ENCODE data around the gene APOC3. TPM values are rescaled to one million over a fixed set of nuclear protein-coding genes. Genes with fewer than 3 reads are reported as not detected.

Gene APOC3
- total RNA-seq, 1 experiment from 2014 or later, result not detected

DNA sequence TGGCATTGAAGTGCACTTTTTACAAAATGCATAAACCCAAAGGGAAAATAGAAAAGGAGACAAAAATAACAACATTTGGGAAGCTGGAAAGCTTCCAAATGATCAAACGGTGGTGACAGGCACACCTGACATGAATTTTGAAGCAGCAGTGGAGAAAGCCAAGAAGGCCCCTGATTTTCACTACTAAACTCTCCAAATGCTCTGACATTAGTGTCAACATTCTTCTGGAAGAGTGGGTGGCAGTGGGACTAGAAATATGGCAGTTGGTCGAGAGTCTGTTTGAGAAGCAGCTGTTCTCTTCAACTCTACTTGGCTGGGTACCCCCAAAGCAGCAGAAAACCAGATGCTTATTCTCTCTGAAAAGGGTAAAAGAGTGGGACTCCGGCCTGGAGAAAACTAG is 25.7 kb upstream of the APOC3 start:
- H3K27ac Mint-ChIP-seq, result no peak overlapping the region

More for the DNA sequence above, 25.7 kb upstream of the APOC3 start:
- Histone ChIP-seq H4K20me1 (ENCODE audit: control insufficient read depth, insufficient read depth, insufficient read length) (no peaks in the 10 kb centered on the region), H3K79me2 (ENCODE audit: insufficient read depth, low read length) (no peaks in the 10 kb centered on the region), H3K27me3 (ENCODE audit: insufficient read depth, low read length) (no peaks in the 10 kb centered on the region), H2BK20ac (ENCODE audit: low read depth, low read length, poor library complexity, severe bottlenecking) (no peak overlapping the region), H2BK15ac (ENCODE audit: low read depth, low read length) (no peak overlapping the region), H4K5ac (ENCODE audit: insufficient read length, low read depth, low read length) (no peak overlapping the region), H2AK5ac (ENCODE audit: insufficient read length, low read length) (no peak overlapping the region), H2AFZ (ENCODE audit: low read length) (no peak overlapping the region), H3K4ac (ENCODE audit: low read depth, low read length) (no peak overlapping the region), H3K4me2 (ENCODE audit: insufficient read depth, insufficient read length, low read length) (no peak overlapping the region), H3K79me1 (ENCODE audit: insufficient read depth, low read depth, low read length, poor library complexity, severe bottlenecking) (no peaks in the 10 kb centered on the region), H3K23me2 (ENCODE audit: insufficient read length, low read depth, low read length, poor library complexity, severe bottlenecking) (no peaks in the 10 kb centered on the region), H3K23ac (ENCODE audit: insufficient read length, low read depth, low read length) (no peak overlapping the region), H3K9ac (ENCODE audit: extremely low read depth, insufficient read length, low read length) (no peak overlapping the region), H4K8ac (replicated peaks; ENCODE audit: insufficient read length, low read depth, low read length) (no peak overlapping the region), H3K27ac (ENCODE audit: insufficient read length, low read depth, low read length) (no peak overlapping the region), H3K14ac (ENCODE audit: insufficient read depth, low read length) (no peak overlapping the region), H3K56ac (ENCODE audit: insufficient read length, low read depth, low read length) (no peak overlapping the region), H2BK12ac (ENCODE audit: insufficient read length, low read depth, low read length) (no peak overlapping the region), H4K91ac (ENCODE audit: insufficient read length, low read depth, low read length) (no peak overlapping the region), H3K4me1 (ENCODE audit: insufficient read depth, low read length) (no peaks in the 10 kb centered on the region), H2BK5ac (ENCODE audit: insufficient read length, low read length) (no peak overlapping the region), H3K9me3 (ENCODE audit: control insufficient read depth, low read depth, low read length) (no peaks in the 10 kb centered on the region), H3T11ph (ENCODE audit: low read length) (no peak overlapping the region), H3K18ac (ENCODE audit: insufficient read length, low read depth, low read length) (no peak overlapping the region), H2BK120ac (ENCODE audit: low read depth, low read length, poor library complexity, severe bottlenecking) (no peak overlapping the region)
- Mint-ChIP-seq H3K9me3 (no peaks in the 10 kb centered on the region; a peak in 1 of 5 replicates), H3K36me3 (ENCODE audit: insufficient read depth in 1 of 3, low read depth in 3 of 3) (no peaks in the 10 kb centered on the region), H3K4me1 (no peaks in the 10 kb centered on the region), H3K27me3 (ENCODE audit: low read depth) (peaks cover 2% of the 10 kb centered on the region), H3K4me3 (no peak overlapping the region)
- no peak for TF ChIP-seq CTCF (conservative IDR thresholded peaks at IDR 0.05)
- no CpG with 5 or more reads among the region's 3 CpGs for WGBS (ENCODE audit: extremely low coverage, insufficient read length, low lambda C conversion rate)
- no peak for DNase-seq
